Measurements from ENCODE around the gene SLC10A3.

The SLC10A3 gene

GRCh38 chrX:154473683-154474082, 16.7 kb downstream of the SLC10A3 start:
- no peak for TF ChIP-seq CTCF (IDR thresholded peaks at IDR 0.05; ENCODE audit: low read length, missing control alignments)

GRCh38 chrX:154472685-154473632, 17.5 kb downstream of the SLC10A3 start:
- no peak for TF ChIP-seq CTCF (IDR thresholded peaks at IDR 0.05; ENCODE audit: low read length, missing control alignments)
- DNase-seq (ENCODE audit: low read depth), result no peak

More at GRCh38 chrX:154473683-154474082, 16.7 kb downstream of the SLC10A3 start:
- H3K4me3 ChIP-seq (replicated peaks; ENCODE audit: low read depth, low read length), result no peak overlapping the region
- DNase-seq (ENCODE audit: low read depth), result no peak

GRCh38 chrX:154471839-154472684, 18.4 kb downstream of the SLC10A3 start:
- DNase-seq (ENCODE audit: low read depth), result no peak
- no peak for TF ChIP-seq CTCF (IDR thresholded peaks at IDR 0.05; ENCODE audit: low read length, missing control alignments)
- no peak overlapping the region for H3K4me3 ChIP-seq (replicated peaks; ENCODE audit: low read depth, low read length)

More at GRCh38 chrX:154472685-154473632, 17.5 kb downstream of the SLC10A3 start:
- H3K4me3 ChIP-seq (replicated peaks; ENCODE audit: low read depth, low read length), result no peak overlapping the region

- no peak for TF ChIP-seq CTCF (IDR thresholded peaks at IDR 0.05; ENCODE audit: low read length, missing control alignments)
- no peak overlapping the region for H3K4me3 ChIP-seq (replicated peaks; ENCODE audit: low read depth, low read length)
- no peak for DNase-seq (ENCODE audit: low read depth)
Observed at GRCh38 chrX:154470914-154471568, 19.4 kb downstream of the SLC10A3 start.

- no peak for TF ChIP-seq CTCF (IDR thresholded peaks at IDR 0.05; ENCODE audit: low read length, missing control alignments)
- no peak for DNase-seq (ENCODE audit: low read depth)
- no peak overlapping the region for H3K4me3 ChIP-seq (replicated peaks; ENCODE audit: low read depth, low read length)
Observed at GRCh38 chrX:154470434-154470833, 20.0 kb downstream of the SLC10A3 start.

GRCh38 chrX:154469880-154470279, 20.5 kb downstream of the SLC10A3 start:
- no peak for DNase-seq (ENCODE audit: low read depth)
- no peak for TF ChIP-seq CTCF (IDR thresholded peaks at IDR 0.05; ENCODE audit: low read length, missing control alignments)
- no peak overlapping the region for H3K4me3 ChIP-seq (replicated peaks; ENCODE audit: low read depth, low read length)
